GM19238 (cell line): ENCODE results near the gene ITGA4.

Experiments used
- DNase-seq: peaks from one replicate; pipeline ENCODE4 v3.0.0; 2011; ENCODE audit warnings: low spot score; ENCODE audit not compliant: insufficient read length

ITGA4 gene

GRCh38 chr2:181458871-181459270 is 1.7 kb downstream of the ITGA4 start:
- no peak for DNase-seq

DNA sequence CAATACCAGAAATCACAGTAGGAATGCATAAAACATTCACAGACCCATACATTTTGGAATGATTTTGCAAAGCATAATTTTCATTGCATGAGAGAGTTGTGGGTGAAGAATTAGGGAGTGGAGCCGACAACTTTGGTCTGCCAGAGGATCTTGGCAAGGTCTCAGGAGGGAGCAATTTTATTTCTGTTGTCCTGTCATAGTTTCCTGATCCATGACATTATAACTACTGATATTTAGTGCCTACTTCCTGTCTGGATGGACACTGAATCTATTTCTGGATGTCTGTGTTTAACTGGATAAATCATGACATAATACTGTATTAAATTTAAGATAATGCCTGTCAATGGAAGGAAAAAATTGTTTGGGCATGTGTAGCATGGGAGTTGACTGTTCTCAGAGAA is 2.4 kb downstream of the ITGA4 start:
- no peak for DNase-seq

- no peak for DNase-seq
Observed at GRCh38 chr2:181461056-181461997, 4.1 kb downstream of the ITGA4 start.

- DNase-seq: no peak
Observed at GRCh38 chr2:181462033-181462432, 4.8 kb downstream of the ITGA4 start.

- DNase-seq: no peak
Observed at GRCh38 chr2:181463588-181463987, 6.4 kb downstream of the ITGA4 start.

GRCh38 chr2:181464966-181465365 is 7.8 kb downstream of the ITGA4 start:
- no peak for DNase-seq

DNA sequence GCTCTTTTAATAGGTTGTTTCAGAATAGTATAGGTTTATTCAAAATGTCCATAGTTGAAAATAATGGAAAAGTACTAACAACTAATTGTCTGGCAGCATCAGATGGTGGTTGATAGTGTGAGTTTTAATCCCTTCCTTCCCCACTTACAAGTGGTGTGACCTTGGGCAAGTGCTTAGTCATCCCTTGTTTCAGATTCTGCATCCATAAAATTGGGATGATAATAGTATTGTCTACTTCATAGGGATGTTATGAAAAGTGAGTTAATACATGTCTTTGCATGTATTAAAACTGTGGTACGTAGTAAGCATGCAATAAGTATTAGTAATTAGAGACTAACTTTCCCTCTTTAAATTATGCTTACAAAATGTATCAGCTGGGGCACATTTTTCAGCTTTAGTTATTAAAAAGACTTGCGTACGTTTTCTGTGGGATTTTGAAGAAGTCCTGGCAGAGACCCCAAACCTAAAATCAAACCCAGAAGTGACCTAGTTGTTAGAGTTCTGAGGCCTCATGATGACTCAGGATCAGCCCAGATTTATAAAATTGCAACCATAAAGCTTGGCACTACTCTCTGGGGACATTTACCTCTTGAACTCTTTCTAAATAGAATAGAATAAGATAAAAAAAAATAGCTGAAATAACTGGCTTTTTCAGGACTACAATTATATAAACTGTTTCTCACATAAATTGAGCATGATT is 8.6 kb downstream of the ITGA4 start:
- no peak for DNase-seq

DNA sequence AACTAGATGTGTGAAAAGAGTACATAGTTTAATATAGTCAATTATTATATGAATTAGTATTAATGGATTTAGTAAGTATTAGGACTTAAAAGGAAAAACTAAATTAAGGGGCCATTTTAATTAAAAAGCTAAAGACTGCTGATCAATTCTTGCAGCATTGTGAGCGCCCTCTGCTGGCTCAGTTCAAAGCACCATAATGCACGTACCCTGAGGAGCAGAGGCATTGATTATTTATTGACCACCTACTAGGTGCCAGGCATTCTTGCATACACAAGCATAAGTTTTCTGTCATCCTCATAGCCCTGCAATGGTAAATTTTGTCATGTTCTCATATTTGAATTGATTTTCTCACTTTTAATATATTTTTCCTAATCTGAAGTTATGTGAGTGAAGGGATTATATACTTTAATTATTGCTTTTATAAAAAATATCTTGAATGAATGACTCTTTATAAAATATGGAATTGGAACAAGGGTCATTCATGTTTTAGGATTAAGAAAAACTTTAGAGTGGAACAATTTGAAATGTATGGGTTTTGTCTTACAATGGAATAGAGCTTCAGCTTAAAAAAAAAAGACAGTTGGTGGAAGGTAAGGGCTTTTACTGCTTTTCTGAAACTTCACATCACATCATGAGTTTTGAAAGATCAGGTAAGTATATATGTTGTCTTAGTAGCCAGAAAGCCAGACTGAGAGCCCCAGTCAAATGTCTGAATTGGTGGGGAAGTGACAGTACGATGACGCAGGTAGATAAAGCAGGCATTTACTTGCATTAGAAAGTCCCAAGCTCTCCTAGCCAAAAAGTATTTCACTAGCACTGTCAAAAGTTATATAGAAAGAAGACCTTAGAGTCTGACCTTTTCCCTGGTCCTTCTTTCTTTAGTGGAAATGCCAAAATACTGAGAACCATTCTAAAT is 9.7 kb downstream of the ITGA4 start:
- DNase-seq: no peak

GRCh38 chr2:181467966-181468707 is 11.0 kb downstream of the ITGA4 start:
- DNase-seq: no peak

- no peak for DNase-seq
Observed at GRCh38 chr2:181468811-181469210, 11.6 kb downstream of the ITGA4 start.

- DNase-seq: no peak
Observed at GRCh38 chr2:181471226-181471625, 14.0 kb downstream of the ITGA4 start.

- DNase-seq: no peak
Observed at GRCh38 chr2:181471783-181472182, 14.6 kb downstream of the ITGA4 start.

DNA sequence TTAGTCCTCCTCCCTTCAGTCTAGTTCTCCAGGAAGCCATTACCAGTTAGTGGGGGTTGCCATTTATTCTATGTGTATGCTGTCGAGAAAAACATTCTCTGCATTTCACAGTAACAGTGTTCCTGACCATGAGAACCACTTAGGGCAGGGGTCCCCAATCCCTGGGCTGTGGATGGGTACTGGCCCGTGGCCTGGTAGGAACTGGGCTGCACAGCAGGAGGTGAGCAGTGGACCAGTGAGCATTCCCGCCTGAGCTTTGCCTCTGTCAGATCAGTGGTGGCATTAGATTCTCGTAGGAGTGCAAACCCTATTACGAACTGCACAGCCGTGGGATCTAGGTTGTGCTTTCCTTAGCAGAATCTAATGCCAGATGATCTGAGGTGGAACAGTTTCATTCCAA is 15.8 kb downstream of the ITGA4 start:
- no peak for DNase-seq

DNA sequence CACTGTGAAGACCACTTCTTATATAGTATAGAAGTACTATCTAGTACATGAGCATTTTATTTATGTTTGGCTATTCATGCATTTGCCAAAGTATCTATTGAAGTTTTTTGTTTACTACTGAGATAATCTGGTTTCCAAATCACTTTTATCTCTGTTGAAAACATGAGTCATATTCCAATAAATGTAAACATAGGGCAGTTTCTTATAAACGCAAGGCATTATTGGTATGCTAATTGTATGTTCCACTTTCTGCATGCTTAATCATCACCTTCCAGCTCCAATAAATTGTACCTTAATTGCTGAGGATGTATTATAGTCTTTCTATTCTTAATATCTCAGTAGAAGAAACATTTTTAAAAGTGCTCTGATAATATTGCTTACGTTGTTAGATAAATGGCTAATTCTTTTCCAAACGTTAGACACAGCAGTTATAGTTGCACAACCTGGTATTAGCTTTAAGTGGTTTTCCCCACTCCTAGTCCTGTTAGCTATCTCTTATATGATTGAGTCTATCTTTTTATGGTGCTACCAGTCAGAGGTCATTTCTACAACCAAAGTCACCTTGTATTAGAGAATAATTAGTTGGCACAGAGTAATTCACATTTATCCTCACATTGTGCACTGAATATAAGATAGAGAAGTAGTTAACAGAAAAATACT is 17.2 kb downstream of the ITGA4 start:
- DNase-seq: no peak

- no peak for DNase-seq
Observed at GRCh38 chr2:181483211-181483610, 26.0 kb downstream of the ITGA4 start.

DNA sequence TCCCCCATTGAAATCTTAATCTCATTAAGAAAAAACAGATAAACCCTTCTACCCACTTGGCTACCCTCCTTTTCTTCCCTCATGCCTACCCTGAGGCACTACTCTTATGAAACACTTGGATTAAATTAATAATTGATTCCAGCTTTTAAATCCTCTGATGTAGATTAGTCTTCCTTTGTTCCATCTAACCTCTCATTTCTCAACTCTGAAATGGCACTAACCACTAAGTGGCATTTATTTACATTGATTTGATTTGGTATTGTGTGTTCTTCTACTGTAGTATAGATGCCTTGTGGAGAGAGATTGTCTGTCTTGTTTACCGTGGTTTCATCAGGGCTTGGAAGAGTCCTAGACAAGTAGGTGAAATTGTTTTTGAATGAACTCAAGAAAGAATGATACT is 26.7 kb downstream of the ITGA4 start:
- no peak for DNase-seq

DNA sequence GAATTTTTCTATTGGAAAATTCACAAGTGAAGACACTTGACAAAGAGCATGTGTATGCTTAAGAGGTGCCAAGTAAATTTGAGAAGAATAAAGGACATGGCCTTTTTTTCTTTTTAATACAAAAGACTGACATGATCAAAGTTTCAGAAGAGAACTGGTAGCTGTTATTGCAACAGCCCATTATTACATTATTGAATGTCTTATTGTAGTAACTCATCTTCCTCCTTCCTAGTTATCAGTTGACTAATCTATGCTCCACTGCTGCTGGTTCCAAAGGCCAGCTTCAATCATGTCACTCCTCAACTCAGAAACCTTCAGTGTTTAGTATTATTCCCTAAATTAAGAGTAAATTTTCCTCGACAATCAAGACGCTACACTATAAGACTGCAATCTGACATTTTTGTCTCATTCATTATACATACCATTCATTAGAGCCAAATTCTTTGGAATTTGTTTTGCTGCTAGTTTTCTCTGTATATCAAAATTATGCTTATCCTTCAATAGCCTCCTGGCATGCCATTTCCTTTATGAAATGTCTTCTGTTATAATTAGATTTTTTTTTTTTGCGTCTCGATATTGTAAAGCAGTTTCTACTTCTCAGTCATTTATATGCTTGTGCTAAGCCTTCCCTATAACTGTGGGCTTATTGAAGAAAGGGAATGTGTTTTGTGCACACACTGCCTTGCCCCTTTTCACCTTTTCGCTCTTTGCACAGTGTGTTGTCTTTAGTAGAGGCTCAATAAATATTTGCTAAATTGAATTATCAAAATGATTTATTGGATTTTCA is 27.9 kb downstream of the ITGA4 start:
- no peak for DNase-seq

GRCh38 chr2:181485638-181485946 is 28.4 kb downstream of the ITGA4 start:
- no peak for DNase-seq

DNA sequence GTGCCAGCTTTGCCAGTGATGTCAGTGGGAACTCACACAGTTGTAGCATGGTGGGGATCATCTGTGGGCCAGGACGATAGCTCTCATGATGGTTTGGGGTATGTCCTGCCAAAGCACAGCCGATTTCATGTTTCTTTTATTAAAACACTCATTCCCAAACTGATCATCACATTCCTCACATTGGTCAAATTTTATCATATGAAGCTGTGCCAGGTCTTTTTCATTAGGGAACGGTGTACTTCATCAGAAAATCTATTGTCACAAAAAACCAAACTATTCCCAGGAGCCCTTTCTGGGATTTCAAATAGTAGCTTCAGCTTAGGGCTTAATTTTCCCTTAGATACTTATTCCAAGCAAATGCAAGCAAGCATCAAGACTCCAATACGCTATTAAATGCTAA is 42.0 kb downstream of the ITGA4 start:
- DNase-seq: no peak

DNA sequence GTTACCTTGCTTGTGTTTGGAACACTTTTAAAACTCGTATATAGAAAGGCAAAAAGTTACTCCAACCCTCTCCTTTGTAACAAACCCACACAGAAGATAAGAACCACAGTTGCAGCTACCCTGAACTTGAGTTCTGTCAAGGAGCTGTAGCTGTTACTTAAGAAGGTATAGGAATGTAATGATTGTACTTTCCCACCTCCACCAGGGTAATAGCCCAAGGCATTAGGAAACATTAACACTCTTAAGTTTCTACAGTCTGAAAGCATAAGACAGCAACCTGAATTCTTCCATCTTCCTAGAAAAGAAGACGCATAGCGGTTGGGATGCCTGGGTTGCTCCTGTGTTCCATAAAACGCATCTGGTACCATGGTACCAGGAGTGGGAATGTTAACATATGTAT is 43.0 kb downstream of the ITGA4 start:
- DNase-seq: no peak
